ENCODE results near the gene MOCS3.
"Not testable (repeated sequence)": the region's sequence is repeated elsewhere in the genome, so short reads cannot be mapped to it uniquely, and the experiment has no call there.

The MOCS3 gene

GRCh38 chr20:50975701-50976330 lies 17.2 kb downstream of the MOCS3 start:
- H3K27ac ChIP-seq, result no peak overlapping the region
- TF ChIP-seq CTCF (conservative IDR thresholded peaks at IDR 0.05) (no peak), ZFX (IDR thresholded peaks at IDR 0.05) (no peak)

GRCh38 chr20:50977066-50978021 lies 18.7 kb downstream of the MOCS3 start:
- TF ChIP-seq ZFX (IDR thresholded peaks at IDR 0.05) (no peak), CTCF (conservative IDR thresholded peaks at IDR 0.05) (no peak)
- no peak overlapping the region for H3K27ac ChIP-seq

GRCh38 chr20:50978533-50978932 lies 19.9 kb downstream of the MOCS3 start:
- H3K27ac ChIP-seq, result not testable (repeated sequence)

- no peak for TF ChIP-seq CTCF (conservative IDR thresholded peaks at IDR 0.05)
- no peak for TF ChIP-seq ZFX (IDR thresholded peaks at IDR 0.05)
Measured at GRCh38 chr20:50980071-50980681, 21.6 kb downstream of the MOCS3 start.

GRCh38 chr20:50980851-50981713 lies 22.5 kb downstream of the MOCS3 start:
- no peak overlapping the region for H3K27ac ChIP-seq
- TF ChIP-seq ZFX (IDR thresholded peaks at IDR 0.05), result no peak
- peak; percentile 93 for TF ChIP-seq CTCF (conservative IDR thresholded peaks at IDR 0.05)

More at GRCh38 chr20:50980071-50980681, 21.6 kb downstream of the MOCS3 start:
- H3K27ac ChIP-seq, result no peak overlapping the region

- no peak overlapping the region for H3K27ac ChIP-seq
- TF ChIP-seq ZFX (IDR thresholded peaks at IDR 0.05), result no peak
- peak; percentile 44 for TF ChIP-seq CTCF (conservative IDR thresholded peaks at IDR 0.05)
Measured at GRCh38 chr20:50981714-50982048, 23.1 kb downstream of the MOCS3 start.

- TF ChIP-seq CTCF (conservative IDR thresholded peaks at IDR 0.05), result no peak
- TF ChIP-seq ZFX (IDR thresholded peaks at IDR 0.05), result no peak
- no peak overlapping the region for H3K27ac ChIP-seq
Measured at GRCh38 chr20:50982363-50982762, 23.7 kb downstream of the MOCS3 start.
